GM23338 (cell line): ENCODE data around the gene B3GAT2.

Experiments used
- EZH2 ChIP-seq: fragments of 200-600 bp; sonication (generic); IDR thresholded peaks from one replicate; pipeline ENCODE4 v1.8.0; 2017; ENCODE audit warnings: antibody characterized with exemption, mild to moderate bottlenecking, low read depth; ENCODE audit not compliant: unreplicated experiment
- POLR2AphosphoS5 ChIP-seq: IDR thresholded peaks from 2 replicates; pipeline ENCODE4 v1.6.1; 2016; ENCODE audit warnings: antibody characterized with exemption, low read depth
- STAT1 ChIP-seq: IDR thresholded peaks from one replicate; pipeline ENCODE4 v1.6.1; 2016; ENCODE audit warnings: antibody characterized with exemption; ENCODE audit not compliant: unreplicated experiment
- TF ChIP-seq, protein P1 (sequence below), 2 experiments: fragments of 200-600 bp in 1 of 2; sonication (generic) in 1 of 2; conservative IDR thresholded peaks; 2 replicates each; pipeline versions ENCODE4 v1.5.1 to v1.6.1; 2016 to 2017; ENCODE audit warnings: antibody characterized with exemption in 2 of 2, low read depth in 2 of 2, mild to moderate bottlenecking in 2 of 2, moderate library complexity in 1 of 2

DNA sequence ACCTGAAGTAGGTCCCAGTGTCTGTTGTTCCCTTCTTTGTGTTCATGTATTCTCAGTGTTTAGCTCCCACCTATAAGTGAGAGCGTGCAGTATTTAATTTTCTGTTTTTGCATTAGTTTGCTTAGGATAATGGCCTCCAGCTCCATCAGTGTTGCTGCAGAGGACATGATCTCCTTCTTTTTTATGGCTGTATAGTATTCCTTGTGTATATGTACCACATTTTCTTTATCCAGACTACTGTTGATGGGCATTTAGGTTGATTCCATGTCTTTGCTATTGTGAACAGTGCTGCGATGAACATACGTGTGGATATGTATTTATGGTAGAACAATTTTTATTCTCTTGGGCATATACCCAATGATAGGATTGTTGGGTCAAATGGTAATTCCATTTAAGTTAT, 125.4 kb downstream of the B3GAT2 start:
- TF ChIP-seq, protein P1, sequence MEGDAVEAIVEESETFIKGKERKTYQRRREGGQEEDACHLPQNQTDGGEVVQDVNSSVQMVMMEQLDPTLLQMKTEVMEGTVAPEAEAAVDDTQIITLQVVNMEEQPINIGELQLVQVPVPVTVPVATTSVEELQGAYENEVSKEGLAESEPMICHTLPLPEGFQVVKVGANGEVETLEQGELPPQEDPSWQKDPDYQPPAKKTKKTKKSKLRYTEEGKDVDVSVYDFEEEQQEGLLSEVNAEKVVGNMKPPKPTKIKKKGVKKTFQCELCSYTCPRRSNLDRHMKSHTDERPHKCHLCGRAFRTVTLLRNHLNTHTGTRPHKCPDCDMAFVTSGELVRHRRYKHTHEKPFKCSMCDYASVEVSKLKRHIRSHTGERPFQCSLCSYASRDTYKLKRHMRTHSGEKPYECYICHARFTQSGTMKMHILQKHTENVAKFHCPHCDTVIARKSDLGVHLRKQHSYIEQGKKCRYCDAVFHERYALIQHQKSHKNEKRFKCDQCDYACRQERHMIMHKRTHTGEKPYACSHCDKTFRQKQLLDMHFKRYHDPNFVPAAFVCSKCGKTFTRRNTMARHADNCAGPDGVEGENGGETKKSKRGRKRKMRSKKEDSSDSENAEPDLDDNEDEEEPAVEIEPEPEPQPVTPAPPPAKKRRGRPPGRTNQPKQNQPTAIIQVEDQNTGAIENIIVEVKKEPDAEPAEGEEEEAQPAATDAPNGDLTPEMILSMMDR (conservative IDR thresholded peaks at IDR 0.05; ENCODE audit: low read depth in 2 of 2), result no peak
- TF ChIP-seq STAT1 (no peak), POLR2AphosphoS5 (no peak), EZH2 (no peak)
